Measurements from ENCODE around the gene SYCP2L.

SYCP2L gene

GRCh38 chr6:10886691-10887502, at the start of gene SYCP2L:
Gene SYCP2L (plus strand): TSS chr6:10887052. CDS start chr6:10887127, 75 bp downstream.
- peak; percentile 65 for DNase-seq (ENCODE audit: low read depth)
- H3K4me3 ChIP-seq (replicated peaks; ENCODE audit: low read depth, low read length), result peak within 1 kb of the TSS; percentile 38
- TF ChIP-seq CTCF (IDR thresholded peaks at IDR 0.05; ENCODE audit: low read length, missing control alignments), result no peak

- no peak for TF ChIP-seq CTCF (IDR thresholded peaks at IDR 0.05; ENCODE audit: low read length, missing control alignments)
- peak overlapping the region; percentile 64 for H3K4me3 ChIP-seq (replicated peaks; ENCODE audit: low read depth, low read length)
- DNase-seq (ENCODE audit: low read depth), result peak; percentile 6
Observed at GRCh38 chr6:10837622-10837994, 49.2 kb upstream of the SYCP2L start.

GRCh38 chr6:10837995-10838793, 48.7 kb upstream of the SYCP2L start, which contains the start of gene MAK:
Gene MAK (minus strand): TSS chr6:10838539. CDS start chr6:10830648, 7,891 bp downstream.
- peak within 1 kb of the TSS; percentile 64 for H3K4me3 ChIP-seq (replicated peaks; ENCODE audit: low read depth, low read length)
- peak; percentile 76 for DNase-seq (ENCODE audit: low read depth)
- no peak for TF ChIP-seq CTCF (IDR thresholded peaks at IDR 0.05; ENCODE audit: low read length, missing control alignments)

GRCh38 chr6:10838794-10839333, 48.0 kb upstream of the SYCP2L start:
- DNase-seq (ENCODE audit: low read depth), result no peak
- peak overlapping the region; percentile 64 for H3K4me3 ChIP-seq (replicated peaks; ENCODE audit: low read depth, low read length)
- TF ChIP-seq CTCF (IDR thresholded peaks at IDR 0.05; ENCODE audit: low read length, missing control alignments), result no peak

- no peak for TF ChIP-seq CTCF (IDR thresholded peaks at IDR 0.05; ENCODE audit: low read length, missing control alignments)
Observed at GRCh38 chr6:10843554-10843953, 43.3 kb upstream of the SYCP2L start.

GRCh38 chr6:10847684-10848083, 39.2 kb upstream of the SYCP2L start:
- DNase-seq (ENCODE audit: low read depth), result peak; percentile 8
- H3K4me3 ChIP-seq (replicated peaks; ENCODE audit: low read depth, low read length), result no peak overlapping the region
- TF ChIP-seq CTCF (IDR thresholded peaks at IDR 0.05; ENCODE audit: low read length, missing control alignments), result peak; percentile 24

More at GRCh38 chr6:10843554-10843953, 43.3 kb upstream of the SYCP2L start:
- no peak overlapping the region for H3K4me3 ChIP-seq (replicated peaks; ENCODE audit: low read depth, low read length)
- no peak for DNase-seq (ENCODE audit: low read depth)

Data from fibroblast of pulmonary artery (primary cell).